Cerebellar nuclear complex (tissue), 1 donor: Measurements from ENCODE around the gene TRMT44.
"Not testable (repeated sequence)": the region's sequence is repeated elsewhere in the genome, so short reads cannot be mapped to it uniquely, and the experiment has no call there.

Experiments
- DNase-seq, 2 experiments: peaks; one replicate each; lab custom pipeline; 2025; lab: John Stamatoyannopoulos, UW

The TRMT44 gene

DNA sequence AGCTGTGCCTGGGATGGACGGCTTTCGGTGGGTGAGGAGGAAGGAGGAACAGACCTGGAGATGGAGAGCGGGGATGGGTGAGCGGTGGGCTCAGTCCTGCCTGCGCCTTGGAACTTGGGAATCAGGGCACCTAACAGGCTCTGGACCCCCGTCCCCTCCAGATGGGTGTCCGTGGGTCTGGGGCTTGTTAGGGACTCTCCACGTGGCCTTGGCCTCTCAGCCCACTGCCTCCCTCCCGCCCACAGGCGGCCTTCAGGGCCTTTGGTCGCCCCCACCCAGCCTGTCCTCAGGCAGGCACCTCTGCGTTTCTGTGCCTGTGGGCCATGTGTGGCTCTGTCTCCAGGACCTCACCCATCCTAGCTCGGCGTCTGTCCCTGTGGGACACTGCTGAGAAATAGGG lies 29.0 kb downstream of the TRMT44 start:
- no peak for DNase-seq

DNA sequence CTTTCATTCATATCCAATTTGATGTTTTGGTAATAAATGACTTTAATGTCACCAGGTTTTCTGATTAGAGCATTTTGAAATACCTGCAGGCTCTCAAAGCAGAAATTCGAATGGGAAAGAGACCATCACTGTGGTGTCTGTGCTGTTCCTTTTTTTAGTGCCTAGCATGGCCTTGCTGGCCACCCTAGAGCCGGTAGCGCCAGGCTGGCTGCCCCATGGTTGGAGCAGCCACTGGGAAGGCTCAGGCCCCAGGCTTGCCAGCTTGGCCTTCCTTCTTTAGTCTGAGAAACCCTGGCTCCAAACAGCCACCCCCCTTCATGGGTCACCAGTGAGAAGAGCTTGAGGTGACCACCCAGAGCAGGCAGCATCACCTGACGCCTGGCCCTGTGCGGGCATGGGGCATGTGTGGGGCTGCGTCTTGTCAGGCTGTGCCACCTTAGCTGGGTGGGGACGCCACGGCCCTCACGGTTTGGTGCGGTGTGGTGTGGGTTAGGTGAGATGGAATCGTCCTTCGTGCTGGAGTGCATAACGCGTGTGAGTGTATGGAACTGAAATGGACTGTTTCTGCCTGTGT lies 30.0 kb downstream of the TRMT44 start:
- no peak for DNase-seq

DNA sequence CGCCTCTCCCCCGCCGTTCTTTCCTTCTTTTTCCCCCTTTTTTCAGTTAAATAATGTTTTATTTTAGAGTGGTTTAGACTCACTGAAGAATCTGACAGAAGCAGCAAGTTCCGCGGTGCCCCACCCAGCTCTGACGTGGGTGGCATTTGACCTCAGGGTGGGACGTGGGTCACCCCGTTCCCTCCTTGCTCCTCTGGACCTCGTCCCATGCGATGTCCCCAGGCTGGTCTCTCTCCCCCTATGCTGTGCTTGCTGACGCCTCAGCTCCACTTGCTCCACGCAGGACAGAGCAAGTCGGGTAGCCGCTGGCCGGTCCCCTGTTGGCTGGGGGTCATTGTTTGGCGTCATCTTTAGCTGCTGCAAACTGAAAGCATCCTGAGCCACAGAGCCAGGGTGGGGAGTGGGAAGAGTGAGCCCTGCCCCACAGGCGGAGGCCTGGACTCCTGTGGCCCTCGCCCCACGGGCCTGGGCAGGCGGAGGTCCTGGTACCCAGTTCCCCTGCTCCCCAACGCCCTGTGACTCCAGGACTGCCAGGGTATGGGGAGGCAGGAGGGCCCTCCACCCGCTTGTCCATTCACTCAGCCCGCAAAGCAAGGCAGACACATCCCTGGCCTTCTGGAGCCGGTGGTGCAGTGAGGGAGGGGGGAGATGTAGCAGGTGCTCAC lies 30.8 kb downstream of the TRMT44 start:
- no peak for DNase-seq

DNA sequence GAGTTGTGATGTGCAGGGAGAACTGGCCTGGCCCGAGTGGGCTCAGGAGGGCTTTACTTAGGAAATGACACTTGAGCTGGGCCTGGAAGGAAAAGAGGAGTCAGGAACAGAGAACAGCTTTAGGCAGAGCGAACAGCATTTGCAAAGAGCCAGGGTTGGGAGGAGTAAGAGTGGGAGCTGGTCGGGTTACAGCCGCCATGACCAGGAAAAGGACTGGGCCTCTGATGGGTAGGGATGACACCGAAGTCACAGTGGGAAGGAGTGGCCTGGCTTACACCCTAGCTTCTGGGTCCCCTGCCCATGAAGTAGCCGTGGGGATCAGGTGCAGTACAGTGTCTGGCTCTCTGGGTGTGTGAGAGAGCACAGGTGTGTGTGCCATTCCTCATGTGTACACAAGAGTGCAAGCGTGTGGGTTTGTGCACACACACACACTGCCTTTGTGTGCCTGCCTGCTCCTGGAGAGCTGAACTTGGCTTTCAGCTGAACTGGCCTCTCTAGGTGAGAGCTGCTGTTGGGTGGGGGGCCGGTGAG lies 31.6 kb downstream of the TRMT44 start:
- DNase-seq: no peak

DNA sequence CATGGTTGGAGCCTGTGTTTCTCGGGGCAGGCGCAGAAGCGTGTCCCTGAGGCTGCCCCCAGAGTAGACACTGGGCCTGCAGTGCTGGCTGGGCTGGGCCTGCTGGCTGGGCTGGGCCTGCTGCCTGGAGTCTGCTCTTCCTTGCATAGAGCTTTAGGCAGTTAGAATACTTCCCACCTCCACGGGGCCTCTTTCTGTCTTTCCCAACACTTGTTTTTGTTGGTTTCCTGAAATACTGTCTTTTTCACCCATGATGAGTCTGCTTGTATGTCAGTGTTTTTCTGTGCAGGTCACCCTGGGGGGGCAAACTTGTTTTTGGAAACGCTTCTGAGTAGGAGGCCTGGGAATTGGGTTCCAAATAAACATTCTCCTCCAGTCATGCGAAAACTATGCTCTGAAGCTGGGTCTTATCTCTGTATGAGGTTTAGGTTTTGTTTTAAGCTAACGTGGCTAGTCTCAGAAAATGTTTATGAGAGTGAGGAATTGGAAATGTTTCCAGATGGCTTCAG lies 32.2 kb downstream of the TRMT44 start:
- no peak for DNase-seq

DNA sequence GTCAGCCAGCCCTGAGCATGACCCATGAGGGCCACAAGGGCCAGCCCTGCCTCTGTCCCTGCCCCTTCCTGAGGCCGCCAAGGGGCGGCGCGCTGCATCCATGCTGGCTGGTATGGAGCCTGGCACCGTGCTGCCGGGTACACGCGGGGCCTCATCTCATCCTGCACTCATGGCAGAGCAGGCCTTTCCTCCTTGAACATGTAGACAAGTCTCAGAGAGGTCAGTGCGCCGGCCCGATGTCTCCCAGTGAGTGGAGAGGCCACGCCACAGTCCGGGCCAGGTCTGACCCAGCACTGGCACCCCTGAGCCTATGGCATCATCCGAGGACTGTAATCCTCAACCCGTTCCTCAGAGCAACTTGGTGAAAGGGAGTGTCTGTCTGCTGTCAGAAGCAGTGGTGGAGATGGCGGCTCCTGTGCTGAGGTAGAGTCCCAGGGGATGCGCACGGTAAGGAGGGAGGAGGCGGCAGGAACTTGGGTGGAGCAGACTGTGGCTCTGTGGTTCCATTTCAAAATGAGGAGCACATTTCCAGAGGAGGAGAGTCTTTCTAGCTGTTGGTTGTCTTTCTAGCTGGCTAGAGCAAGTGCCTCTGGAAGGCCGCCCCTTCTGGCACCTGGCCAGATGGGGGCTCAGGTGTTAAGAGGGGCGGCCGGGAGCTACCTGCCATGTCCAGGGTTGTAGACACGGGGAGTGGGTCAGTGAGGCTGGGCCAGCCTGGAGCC lies 32.8 kb downstream of the TRMT44 start:
- DNase-seq: no peak

DNA sequence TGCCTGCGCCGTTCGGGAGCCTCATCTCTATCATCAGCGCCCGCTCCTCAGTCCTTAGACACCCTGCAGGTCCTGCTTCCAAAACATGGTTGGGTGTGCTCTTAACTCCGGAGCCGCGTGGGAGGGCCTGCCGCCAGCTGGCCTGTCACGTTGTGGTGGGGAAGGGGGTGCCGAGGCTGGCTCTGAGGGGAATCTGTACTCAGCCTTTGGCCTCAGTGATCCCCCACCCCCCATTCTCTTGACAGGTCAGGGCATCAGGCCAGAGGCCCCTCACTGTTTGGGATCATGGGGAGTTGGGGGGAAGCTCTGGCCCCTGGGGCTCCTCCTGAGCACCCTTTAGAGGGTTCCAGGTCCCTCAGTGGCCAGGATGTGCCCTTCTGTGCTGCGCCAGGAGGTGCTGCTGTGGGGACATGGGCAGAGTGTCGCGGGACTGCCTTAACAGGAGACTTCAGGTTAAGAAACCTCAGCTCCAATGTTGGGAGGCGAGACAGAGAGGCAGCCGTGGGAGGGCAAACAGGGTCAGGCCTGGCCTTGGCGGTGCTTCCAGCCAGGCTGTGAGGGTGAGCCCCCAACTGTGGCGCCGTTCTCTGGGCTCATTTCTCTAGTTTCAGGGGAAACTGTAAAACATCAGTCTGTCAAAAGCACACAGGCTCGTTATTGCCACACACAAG lies 33.5 kb downstream of the TRMT44 start:
- no peak for DNase-seq

DNA sequence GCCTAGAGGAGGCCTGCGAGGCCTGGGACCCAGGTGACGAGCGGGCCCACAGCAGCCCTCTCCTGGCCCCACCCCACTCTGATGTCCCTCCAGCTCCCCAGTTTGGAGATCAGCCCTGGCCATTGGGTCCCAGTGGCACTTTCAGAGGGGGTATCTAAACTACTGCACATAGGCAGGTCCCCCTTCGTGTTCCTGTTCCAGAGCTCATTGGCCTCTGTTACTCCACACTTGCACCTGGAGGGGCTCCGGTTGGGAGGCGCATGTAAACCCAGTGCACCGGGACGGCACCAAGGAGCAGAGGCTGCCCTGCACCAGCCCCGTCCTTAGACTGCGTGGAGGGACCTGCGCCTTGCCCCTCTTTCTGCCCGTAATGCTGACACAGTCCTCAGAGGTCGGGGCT lies 34.3 kb downstream of the TRMT44 start:
- DNase-seq: no peak

DNA sequence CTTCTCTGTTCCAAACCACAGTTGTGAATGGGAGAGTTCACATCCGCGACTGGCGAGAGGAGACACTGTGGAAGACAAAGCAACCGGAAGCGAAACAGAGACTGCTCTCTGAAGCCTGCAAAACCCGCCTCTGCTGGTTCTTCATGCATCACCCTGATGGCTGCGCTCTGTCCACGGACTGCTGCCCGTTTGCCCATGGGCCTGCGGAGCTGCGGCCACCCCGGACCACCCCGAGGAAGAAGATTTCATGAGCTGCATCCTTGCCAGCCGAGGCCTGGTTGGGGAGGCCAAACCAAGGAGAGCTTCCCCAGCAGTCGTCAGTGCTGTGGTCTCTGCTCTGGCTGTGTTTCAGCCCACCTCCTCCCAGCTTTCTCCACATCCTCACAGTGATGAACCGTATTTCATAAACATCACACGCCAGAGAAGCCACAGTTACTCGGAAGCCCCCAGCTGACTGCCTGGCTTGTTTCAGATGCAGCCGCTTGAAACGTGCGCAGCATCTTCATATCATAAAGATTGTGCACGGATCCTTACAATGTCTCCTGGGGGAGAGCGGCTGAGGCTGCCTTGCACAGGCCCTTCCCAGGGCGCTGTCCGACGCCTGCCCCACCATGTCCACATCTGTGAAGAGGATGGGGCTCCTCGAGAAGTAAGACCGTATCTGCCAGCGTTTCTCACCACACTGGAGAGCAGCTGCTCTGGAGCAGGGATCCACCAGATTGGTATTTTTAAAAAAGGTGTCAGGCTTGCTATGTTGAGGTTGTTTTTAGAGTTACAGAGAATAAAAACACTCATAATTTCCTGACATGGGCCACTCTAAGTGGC lies 35.4 kb downstream of the TRMT44 start:
- DNase-seq: no peak

DNA sequence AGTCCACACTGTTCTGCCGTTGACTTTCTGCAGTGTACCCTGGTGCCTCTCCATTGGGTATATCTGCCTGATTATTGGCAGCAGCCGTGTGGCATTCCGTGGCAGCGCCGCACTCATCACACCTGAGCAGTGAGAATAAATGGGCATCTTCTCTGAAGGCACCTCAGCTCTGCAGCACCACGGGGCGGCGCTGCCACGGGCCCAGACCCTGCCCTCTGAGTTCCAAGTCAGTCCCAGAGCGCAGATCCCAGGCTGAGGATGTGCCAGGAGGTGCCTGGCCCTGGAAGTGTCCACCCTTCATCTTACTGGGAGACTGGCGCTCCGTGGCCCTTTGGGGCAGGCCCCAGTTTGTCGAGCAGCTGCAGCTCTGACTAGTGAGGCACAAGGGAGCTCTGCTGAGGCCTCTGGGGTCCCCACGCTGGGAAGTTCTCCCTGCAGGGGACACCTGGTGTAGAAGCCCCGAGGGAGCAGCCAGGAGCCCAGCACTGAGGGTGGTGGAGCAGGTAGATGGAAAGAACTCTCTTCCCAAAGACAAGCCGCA lies 36.6 kb downstream of the TRMT44 start:
- DNase-seq: no peak

DNA sequence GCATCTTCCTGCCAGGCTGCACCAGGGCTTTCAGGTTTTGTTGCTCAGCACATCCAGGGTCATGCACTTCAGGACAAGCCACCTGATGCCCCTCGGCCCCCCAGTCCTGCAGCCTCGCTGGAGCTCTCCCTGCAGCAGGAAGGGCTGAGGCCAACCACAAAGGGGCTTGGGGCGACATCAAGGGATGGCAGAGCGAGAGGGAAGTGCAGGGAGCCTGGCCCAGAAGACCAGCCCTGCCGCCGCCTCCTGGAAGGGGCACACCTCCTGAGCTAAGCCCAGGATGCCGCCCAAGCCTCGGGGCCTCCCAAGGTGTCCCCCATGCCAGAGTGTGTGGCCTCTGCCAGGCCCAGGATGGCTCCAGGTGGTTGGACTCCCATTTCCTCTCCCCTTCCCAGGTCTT lies 37.1 kb downstream of the TRMT44 start:
- DNase-seq: no peak

DNA sequence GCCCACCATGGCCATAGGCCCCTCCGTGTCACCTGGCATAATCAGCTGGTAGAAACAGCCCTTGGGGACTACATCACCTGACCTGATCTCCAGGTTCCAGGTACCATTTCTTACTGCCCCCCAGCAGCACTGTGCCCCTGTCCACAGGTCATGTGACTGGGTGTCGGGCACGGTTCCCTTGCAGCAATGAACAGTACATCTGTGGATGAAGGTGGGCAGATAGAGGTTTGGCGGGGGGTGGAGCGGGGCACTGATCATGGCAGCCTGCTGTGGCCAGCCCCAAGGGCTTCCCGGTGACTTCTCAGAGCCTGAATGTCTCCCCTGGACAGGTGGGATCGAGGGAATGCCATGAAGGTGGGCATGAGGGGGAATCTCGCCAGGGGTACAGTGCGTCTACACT lies 37.8 kb downstream of the TRMT44 start:
- DNase-seq: no peak

DNA sequence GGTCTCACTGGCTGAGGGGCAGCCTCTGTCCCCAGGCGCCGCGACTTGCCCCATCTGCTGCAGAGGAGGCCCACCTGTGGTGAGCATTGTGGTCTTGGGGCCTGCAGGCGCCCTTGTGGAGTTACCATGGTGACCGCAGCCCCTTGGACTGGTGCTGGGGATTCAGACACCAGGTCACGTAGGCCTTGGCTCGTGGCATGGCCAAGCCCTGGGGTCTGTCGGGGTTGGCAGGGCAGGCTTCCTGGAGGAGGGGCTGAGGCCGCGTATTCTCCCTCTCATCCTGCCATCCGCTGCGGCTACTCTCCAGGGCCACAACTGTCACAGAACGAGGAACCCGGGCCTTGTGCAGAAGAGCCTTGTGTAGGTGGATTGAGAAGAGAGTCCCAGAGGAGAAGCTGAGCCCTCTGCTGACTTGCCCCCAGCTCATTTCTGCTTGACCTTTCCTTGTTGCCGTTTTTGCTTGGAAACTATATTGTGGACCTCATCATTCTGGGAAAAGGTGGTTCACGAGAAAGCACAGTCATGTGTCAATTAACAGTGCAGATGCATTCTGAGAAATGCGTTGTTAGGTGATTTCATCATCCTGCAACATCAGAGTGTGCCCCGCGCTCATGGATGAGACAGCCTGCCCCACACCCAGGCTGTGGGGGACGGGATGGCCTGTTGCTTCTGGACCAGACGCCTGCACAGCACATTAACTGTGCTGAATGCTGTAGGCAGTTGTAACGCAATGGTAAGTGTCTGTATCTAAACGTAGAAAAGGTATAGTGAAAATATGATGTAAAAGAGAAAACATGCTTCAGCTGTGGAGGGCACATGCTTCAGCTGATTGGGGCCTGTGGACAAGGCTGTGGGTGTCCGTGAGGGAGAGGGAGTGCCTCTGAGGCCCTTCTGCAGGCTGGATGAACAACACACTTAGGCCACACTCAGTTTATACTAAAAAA lies 38.5 kb downstream of the TRMT44 start:
- no peak for DNase-seq

DNA sequence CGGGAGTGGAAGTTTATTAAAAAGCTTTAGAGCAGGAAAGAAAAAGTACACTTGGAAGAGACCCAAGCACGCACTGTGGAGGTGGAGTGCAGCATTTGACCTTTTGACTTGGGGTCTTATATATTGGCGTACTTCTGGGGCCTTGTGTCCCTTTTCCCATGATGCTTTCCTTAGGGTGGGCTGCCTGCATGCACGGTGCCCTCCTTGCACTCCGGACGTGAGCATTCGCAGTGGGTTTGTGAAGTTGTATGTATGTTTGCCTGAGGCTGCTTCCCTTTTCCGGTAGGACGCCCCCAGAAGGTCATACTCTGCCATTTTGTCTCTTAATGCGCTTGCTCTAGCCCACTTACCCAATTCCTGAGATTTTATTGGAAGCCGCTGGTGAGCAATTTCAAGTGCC lies 39.6 kb downstream of the TRMT44 start:
- no peak for DNase-seq

DNA sequence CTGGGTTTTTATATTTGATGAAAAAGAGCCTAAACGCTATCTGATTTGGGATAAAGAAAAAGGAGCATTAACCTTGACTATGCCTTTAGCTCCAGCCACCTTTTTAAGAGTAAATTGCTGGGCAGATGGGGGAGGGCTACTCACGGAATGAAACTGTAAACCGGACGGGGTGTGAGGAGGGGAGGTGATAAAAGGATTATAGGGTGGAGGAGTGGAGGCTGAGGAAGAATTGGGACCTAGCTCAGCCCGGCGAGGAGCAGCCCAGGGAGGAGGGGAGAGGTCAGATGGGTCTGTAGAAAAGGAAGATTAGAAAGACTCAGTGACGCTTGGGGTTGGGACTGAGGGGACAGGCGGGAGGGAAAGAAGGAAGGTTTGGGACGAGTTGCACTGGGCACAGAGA lies 46.1 kb downstream of the TRMT44 start:
- DNase-seq: not testable (repeated sequence)

DNA sequence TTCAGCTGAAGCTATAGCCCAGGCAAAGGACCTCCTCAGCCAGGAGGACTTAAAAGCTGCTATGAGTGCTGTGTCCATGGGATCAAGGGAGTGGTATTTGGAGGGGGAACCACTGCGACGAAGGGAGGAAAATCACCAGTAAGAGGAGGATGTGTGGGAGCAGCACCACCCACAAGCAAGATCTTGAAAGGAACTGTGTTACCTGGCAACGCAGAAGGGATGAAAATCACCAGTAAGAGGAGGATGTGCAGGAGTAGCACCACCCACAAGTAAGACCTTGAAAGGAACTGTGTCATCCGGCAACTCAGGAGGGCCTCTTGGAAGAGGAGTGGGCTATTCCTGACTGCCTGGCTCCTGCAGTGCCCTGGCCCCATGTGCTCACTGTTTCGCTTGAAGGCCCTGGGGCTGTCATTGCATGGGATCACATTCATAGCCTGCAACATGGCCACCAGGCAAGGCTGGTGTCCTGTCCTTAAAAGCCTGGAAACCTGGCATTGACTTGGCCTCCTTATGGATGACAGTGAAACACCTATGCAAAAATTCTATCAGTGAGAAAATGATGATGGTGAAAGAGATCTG lies 48.3 kb downstream of the TRMT44 start:
- DNase-seq: no peak

DNA sequence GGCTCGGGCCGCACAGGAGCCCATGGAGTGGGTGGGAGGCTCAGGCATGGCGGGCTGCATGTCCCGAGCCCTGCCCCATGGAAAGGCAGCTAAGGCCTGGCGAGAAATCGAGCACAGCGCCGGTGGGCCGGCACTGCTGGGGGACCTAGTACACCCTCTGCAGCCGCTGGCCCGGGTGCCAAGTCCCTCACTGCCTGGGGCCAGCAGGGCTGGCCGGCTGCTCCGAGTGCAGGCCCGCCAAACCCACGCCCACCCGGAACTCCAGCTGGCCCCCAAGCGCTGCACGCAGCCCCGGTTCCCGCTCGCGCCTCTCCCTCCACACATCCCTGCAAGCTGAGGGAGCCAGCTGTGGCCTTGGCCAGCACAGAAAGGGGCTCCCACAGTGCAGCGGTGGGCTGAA lies 50.9 kb downstream of the TRMT44 start:
- DNase-seq: not testable (repeated sequence)

DNA sequence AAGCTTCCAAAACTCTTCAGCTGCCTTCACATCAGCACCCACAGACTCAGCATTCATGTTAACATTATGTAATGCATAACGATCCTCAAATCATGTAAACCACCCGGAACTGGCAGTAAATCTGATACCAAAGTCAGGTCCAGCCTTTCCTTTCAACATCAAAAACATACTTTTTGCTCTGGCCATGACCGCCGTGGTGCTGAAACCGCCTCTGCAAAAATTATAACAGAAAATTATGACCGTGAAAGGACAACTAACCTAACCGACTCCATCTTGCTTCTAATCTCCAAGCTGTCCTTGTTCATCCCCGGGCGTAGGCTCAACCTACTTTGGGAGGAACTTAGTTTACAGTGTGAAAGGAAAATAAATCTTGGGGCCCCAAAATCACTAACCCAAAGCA lies 51.6 kb downstream of the TRMT44 start:
- DNase-seq: no peak

DNA sequence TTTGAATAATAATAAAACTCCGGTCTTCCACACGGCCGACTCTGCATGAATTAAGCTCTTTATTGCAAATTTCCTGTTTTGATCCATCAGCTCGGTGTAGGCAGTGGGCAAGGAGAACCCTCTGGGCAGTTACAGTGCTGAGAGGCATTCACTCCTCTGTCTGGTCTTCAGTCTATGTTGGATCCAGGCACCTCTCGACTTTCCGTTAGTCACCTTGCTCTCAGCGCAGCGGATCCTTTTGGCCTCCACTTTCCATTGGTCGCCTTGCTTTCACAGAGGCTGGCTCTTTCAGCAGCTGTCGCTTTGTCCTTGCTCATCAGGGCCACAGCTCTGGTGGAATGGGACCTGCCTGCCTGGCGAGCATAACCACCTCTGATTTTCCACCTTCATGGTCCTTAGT lies 52.9 kb downstream of the TRMT44 start:
- no peak for DNase-seq

DNA sequence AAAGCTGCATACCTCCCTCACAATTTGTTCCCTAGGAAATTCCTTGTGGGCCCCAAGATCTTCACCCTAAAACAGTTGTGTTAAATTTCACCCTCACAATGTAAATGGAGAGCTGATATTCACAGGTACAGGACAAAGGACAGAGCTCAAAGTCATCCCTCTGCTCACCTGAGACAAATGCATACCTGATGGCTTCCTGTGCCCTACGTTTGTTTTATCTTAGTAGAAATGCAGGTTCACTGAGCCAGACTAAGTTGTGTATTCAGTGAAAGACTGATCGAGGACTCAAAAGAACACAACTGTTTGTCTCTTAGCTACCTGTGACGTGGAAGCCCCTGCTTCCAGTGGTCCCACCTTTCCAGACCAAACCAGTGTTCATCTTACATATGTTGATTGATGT lies 53.6 kb downstream of the TRMT44 start:
- DNase-seq: no peak
